GM19023 (cell line): ENCODE data around the gene ZNF8.
A peak's percentile ranks its signal among the peaks of the same experiment; 100 is the strongest.
"Not testable (repeated sequence)": the region's sequence is repeated elsewhere in the genome, so short reads cannot be mapped to it uniquely, and the experiment has no call there.

ENCODE experiments used
- ATAC-seq: cut with Tn5 transposase; IDR thresholded peaks from one replicate; pipeline ENCODE4 v1.9.1; 2021; ENCODE audit warnings: mild to moderate bottlenecking, moderate library complexity; ENCODE audit not compliant: unreplicated experiment

The ZNF8 gene

GRCh38 chr19:58294743-58295374 lies 16.1 kb downstream of the ZNF8 start:
- no peak for ATAC-seq

DNA sequence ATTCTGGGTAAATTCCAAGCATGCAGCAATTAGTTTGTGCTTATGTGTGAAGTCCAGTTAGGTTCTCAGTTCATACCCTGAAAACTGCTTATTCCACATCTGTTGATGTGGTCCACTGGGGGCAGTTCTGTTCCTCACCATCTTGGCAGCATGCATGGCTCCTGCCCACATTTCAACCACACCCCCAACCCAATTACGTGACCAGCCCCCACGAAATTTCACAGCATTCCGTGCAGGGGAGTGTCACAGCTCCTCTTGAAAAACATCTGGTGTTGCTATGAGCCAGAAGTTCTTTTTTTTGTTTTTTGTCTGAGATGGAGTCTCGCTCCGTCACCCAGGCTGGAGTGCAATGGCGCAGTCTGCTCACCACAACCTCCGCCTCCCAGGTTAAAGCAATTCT lies 17.3 kb downstream of the ZNF8 start:
- no peak for ATAC-seq

GRCh38 chr19:58300620-58301019 lies 21.9 kb downstream of the ZNF8 start:
- ATAC-seq = no peak

DNA sequence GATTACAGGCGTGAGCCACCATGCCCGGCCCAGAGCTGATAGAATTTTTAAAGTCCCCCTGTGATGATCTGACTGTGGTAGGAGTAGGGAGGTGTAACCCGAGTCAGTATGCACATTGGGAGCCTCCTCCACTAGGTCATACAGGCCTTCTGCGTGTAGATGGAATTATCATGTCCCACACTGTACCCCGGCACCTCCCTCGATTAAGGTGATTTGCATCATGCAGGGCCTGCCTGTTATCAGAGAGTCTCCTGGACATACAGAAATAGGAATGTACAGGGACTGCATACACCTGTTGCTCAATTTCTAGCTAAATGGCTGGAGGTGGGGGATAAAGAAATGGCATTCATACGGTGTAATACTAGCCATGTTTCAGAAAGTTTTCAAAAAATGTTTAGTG lies 25.5 kb downstream of the ZNF8 start:
- no peak for ATAC-seq

DNA sequence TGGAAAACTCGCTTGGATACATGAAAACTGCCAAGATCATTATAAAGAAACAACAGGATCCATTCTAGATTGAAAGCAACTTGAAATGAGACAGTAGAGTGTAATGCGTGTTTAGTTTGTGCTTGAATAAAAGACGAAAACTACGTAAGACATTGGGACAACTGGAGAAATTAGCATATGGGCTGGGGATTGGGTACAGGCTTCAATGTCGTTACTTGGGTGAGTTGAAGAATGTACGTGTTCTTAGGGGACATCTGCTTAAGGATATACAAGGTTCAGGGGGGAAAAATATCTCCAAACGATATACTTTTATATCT lies 26.0 kb downstream of the ZNF8 start:
- no peak for ATAC-seq

- ATAC-seq = peak; percentile 96
These were observed 26.5 kb downstream of the ZNF8 start, which contains the start of gene ERVK3-1 for GRCh38 chr19:58305065-58305931. Gene ERVK3-1, plus strand, starts transcription at chr19:58305377. Its CDS starts 6,792 bp downstream, at chr19:58312169.

DNA sequence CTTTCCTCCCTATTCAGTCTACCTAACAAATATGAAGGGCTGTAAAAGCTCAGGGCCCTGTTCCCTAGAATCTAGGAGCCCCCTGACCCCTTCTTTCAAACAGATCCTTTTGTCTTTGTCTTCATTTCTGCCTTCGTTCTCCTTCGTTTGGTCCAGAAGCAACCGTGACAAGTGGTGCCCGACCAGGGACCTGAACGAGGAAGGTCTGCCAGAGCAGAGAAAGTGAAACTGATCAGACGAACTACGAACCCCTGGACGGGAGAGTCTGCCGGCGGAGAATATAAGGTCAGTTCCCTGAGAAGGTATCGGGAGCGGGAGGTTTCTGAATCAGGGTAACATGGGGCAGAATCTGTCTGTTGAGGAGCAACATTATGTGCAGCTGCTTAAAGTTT lies 27.2 kb downstream of the ZNF8 start:
- no peak for ATAC-seq

DNA sequence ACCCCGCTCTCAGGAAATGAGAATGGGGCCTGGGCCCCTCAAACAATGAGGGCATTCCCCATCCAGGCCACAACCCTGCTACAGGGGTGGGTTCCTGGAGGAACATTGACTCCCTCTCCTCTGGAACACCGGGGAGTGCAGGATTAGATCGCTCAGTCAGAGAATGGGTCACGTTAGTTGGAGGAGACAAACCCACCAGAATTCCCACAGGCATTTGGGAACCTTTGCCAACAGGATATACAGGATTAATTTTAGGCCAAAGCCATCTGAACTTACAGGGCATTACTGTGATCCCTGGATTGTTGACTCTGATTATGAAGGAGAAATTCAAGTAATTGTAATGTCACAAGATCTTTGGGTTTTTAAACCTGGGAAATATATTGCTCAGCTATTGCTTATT lies 29.0 kb downstream of the ZNF8 start:
- no peak for ATAC-seq

DNA sequence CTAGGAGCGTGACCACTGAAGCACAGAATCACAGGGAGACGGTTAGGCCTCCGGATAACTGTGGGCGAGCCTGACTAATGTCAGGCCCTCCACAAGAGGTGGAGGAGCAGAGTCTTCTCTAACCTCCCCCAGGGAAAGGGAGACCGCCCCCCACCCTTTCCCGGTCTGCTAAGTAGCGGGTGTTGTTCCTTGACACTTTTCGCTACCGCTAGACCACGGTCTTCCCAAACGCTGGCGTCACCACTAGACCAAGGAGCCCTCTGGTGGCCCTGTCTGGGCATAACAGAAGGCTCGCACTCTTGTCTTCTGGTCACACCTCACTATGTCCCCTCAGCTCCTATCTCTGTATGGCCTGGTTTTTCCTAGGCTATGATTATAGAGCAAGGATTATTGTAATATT lies 31.9 kb downstream of the ZNF8 start:
- not testable (repeated sequence) for ATAC-seq

DNA sequence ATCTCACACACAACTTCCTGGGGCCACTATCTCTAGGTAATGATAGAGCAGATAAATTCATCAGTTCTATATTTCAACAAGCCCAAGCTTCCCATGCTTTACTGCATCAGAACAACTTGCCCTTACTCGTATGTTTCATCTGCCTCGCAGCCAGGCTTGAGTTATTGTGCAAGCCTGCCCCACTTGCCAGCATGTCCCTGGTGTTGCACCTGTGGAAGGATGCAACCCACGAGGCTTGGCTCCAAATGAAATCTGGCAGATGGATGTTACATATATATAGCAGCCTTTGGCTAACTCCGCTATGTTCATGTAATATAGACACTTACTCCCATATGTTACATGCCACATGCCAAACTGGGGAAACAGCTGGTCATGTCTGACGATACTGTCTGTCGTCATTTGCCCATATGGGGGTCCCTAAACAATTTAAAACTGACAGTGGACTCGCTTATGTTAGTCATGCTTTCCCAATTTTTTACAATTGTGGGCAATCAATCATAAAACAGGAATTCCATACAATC lies 32.6 kb downstream of the ZNF8 start:
- no peak for ATAC-seq

DNA sequence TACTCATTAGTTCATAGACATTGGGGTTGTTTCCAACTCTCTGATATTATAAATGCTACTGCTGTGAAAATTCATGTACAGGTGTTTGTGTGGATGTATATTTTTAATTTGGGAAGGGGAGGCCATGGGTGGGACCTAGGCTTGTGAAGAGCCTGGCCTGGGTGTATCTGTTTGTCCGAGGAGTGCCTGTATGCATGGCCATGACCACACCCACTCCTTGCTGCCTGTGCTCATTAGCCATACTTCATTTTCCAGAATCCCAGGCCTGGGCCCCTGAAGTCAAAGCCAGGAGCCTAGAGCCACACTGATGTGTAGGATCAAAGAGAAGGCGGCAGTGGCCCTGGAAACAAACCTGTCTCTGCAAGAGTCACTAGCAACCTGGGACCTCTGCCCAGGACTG lies 36.8 kb downstream of the ZNF8 start:
- no peak for ATAC-seq

- no peak for ATAC-seq
These were observed 38.8 kb downstream of the ZNF8 start for GRCh38 chr19:58317476-58318072.

- ATAC-seq = no peak
These were observed 39.5 kb downstream of the ZNF8 start for GRCh38 chr19:58318297-58318696.

- ATAC-seq = no peak
These were observed 40.5 kb downstream of the ZNF8 start for GRCh38 chr19:58319241-58319640.

GRCh38 chr19:58325311-58326022 lies 46.7 kb downstream of the ZNF8 start:
- no peak for ATAC-seq

GRCh38 chr19:58326501-58326913 lies 47.8 kb downstream of the ZNF8 start:
- ATAC-seq = no peak

- peak; percentile 88 for ATAC-seq
These were observed 48.4 kb downstream of the ZNF8 start, which contains the start of gene ZSCAN22 for GRCh38 chr19:58326914-58327726. Gene ZSCAN22, plus strand, starts transcription at chr19:58326994. Its CDS starts 7,809 bp downstream, at chr19:58334803.

GRCh38 chr19:58328999-58329398 lies 50.2 kb downstream of the ZNF8 start:
- no peak for ATAC-seq

DNA sequence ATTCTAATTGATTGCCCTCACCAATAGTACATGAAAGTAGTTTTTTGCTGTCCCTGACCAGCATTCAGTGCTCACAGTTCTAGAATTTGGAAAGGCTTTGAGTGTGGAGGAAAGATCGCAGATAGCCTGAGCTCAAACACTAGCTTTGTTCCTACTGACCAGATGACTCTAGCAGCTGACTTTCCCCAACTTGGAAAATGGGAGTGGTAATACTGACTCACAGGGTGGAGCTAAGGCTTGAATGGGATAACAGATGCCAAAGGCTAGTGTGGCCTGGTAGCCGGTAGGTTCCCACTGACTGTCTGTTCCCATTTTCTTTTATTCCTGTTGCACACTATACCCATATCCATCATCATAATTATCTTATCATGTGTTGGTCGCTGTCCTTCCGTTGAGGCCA lies 51.7 kb downstream of the ZNF8 start:
- ATAC-seq = no peak

- ATAC-seq = no peak
These were observed 53.9 kb downstream of the ZNF8 start for GRCh38 chr19:58332697-58333096.
